ENCODE data around the gene MAP6D1.
"Not testable (repeated sequence)": the region's sequence is repeated elsewhere in the genome, so short reads cannot be mapped to it uniquely, and the experiment has no call there.

Gene MAP6D1

DNA sequence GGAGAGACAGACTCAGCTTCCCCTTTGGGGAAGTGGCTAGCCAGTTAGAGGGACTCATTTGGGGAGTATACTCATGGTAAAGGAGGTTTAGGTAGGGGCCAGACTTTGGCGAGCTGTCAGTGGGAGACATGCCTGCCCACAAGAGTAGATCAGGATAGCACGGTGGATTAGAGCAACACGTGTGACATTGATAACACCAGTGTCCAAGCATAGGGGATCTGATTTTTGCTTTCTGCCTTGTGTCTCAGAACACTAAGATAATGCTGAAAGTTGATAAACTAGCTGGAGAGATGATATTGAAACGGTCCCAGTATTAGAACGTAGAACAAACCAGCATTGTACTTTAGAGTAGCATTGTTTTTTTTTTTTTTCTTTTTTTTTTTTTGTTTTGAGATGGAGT lies 25.9 kb downstream of the MAP6D1 start:
- DNase-seq (ENCODE audit: low read depth in 2 of 2): no peak

DNA sequence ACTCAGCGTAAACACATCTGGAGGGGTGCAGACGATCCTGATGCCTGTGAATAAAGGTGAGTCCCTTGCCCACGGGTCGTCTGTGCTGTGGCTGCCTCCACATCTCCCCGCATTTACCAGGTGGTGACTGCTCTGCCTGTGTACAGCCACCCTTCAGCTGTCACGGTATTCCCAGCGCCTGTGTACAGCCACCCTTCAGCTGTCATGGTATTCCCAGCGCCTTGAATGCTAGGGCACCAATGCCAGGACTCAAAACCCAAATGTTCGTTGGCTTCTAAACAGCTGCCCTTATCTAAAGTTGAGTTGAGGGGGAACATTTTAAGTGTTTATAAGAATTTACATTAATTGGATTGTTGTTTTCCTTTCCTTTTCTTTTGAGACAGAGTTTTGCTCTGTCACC lies 27.4 kb downstream of the MAP6D1 start:
- DNase-seq (ENCODE audit: low read depth in 2 of 2): no peak

DNA sequence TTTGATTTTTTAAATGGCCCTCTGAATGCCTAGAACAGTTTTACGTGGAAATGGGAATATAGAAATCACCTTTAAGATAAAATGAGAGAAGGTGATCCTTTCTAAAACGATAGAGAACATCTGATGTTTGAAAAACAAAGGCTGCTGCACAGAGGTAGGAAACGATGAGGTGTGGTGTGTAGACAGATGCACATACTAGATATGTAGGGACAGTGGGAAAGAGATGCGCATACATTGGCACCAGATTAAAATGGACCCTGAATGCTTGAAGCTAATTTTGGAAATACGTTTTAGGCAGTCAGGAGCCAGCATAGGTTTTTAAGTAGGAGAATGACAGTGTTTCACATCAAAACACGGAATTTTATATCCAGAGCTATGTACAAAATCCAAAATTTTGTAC lies 29.0 kb downstream of the MAP6D1 start:
- DNase-seq (ENCODE audit: low read depth in 2 of 2): no peak

DNA sequence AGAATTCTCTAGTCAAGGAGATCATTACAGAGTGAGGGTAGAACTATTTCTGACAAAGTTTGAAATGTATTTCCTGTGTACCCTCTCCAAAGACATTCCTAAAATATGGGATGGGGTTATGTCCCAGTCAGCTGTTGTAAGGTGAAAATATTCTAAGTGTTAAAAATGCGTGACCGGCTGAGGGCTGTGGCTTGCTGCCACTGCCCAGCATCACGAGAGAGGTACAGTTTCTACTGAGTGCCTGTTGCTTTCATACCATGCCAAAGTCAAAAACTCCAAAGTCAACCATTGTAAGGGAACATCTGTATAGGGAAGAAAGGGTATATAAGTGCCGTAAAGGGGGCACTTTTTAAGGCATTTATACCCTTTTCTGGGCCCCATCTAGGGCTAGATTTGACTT lies 30.9 kb downstream of the MAP6D1 start:
- no peak for DNase-seq (ENCODE audit: low read depth in 2 of 2)

DNA sequence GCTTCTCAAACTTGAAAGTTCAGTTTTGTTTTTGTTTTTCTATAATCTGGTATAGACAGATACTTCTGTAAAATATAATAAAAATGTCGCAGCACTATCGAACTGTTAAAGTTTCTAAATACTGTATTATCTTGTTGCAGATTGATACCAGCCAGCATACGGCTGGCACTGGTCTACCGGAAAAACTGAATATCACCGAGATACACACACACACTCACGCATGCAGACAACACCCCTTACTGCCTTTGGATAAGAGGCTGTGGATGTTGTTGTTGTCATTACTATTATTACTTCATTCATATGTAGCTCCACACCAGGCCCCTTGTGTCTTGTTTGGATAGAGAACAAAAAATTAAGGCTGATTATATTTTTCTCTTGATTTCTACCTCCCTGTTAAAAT lies 32.4 kb downstream of the MAP6D1 start:
- no peak for DNase-seq (ENCODE audit: low read depth in 2 of 2)

DNA sequence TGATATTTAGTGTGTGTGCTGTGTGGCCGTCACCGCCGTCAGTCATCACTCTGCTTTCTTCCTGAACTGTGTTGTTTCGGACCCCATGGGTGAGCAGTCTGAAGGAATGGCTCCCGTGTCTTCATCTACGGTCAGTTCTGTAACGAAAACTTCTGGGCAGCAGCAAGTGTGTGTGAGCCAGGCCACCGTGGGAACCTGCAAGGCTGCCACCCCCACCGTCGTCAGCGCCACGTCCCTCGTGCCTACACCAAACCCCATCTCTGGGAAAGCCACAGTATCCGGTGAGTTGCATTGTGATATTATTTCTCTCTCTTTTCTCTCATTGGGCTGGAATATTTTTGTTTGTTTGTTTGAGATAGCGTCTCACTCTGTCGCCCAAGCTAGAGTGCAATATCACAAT lies 34.7 kb downstream of the MAP6D1 start:
- DNase-seq (ENCODE audit: low read depth in 2 of 2): no peak

DNA sequence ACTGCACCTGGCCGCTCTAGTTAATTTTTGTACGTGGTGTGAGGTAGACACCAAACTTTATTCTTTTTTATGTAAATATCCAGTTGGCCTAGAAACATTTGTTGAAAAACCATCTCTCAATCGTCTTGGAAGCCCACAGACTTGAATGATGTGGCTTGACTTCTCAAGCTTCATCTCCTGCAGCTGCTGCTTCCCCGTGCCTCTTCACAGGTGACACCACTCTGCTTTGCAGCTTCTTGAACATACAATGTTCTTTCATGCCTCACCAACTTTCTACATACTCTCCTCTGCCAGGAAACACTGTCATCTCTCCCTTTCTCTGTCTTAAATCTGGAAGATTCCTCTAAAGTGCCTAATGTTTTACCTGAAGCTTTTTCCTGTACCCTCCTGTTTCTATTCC lies 35.6 kb downstream of the MAP6D1 start:
- no peak for DNase-seq (ENCODE audit: low read depth in 2 of 2)

DNA sequence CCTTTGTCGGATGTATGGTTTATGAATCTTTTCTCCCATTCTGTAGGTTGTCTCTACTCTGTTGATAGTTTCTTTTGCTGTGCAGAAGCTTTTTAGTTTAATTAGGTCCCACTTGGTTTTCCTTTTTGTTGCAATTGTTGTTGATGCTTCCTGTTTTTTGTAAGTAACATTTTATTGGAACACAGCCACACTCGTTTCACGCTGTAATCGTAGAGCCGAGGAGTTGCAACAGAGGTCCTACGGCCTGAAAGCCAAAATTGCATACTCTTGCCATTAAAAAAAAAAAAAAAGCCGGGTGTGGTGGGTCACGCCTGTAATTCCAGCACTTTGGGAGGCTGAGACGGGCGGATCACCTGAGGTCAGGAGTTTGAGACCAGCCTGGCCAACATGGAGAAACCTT lies 40.9 kb downstream of the MAP6D1 start:
- DNase-seq (ENCODE audit: low read depth in 2 of 2): not testable (repeated sequence)

DNA sequence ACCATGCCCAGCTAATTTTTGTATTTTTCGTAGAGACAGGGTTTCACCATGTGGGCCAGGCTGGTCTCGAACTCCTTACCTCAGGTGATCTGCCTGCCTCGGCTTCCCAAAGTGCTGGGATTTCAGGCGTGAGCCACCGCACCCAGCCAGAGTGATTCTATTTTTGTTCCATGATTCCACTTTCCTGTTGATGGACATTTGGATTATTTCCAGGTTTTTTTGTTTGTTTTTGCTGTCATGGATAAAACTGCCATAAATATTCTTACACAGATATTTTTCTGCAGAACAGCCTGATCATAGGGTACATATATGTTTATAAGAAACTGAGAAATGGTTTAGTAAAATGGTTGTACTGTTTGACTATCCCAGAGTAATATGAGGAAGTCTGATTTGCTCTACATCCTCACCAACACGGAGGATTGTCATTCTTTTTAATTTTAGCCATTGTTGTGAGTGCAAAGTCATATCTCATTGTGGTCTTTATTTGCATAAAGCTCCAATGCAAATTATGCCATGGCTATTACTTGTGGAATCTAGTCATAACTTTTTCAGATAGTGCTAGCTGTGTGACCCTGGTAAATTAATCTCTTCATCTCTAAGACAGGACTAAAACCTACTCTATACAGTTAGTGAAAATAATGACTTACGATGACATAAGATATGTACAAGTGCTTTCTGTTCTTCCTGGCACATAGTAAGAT lies 42.7 kb downstream of the MAP6D1 start:
- no peak for DNase-seq (ENCODE audit: low read depth in 2 of 2)

DNA sequence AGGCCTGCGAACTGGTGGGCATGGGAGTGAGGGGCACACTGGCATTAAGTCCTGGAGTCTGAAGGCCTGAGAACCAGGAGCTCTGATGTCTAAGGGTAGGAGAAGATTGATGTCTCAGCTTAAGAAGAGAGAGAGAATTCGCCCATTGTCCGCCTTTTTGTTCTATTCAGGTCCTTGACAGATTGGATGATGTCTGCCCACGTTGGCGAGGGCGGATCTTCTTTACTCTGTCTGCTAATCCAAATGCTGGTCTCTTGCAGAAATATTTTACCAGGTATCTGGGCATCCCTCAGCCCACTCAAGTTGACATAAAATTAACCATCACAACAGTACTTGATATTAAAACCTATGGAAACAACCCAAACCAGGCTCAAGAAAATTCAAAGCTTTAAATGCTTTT lies 44.1 kb downstream of the MAP6D1 start:
- DNase-seq (ENCODE audit: low read depth in 2 of 2): no peak

DNA sequence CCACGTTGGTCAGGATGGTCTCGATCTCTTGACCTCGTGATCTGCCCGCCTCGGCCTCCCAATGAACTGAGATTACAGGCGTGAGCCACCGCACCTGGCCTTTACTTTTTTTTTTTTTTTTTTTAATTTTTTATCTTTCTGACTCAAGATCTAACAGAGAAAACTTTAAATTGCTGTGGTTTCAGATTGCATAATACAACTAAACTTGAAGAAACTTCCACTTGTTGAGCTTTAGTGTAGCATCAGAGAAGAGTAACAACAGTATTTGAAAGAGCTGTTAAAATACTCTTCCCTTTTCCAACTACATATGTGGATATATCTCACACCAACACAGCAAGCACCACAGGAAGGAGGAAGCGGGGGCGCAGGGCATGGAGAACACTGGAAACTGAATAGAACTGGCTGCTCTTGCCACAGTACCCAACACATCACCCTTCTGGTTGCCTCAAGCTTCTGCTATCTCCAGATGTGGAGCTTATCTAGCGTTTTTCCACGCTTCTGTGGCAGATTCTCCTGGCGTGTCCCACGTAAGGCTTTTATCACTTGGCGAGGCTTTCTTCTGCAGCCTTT lies 45.4 kb downstream of the MAP6D1 start:
- DNase-seq (ENCODE audit: low read depth in 2 of 2): no peak

DNA sequence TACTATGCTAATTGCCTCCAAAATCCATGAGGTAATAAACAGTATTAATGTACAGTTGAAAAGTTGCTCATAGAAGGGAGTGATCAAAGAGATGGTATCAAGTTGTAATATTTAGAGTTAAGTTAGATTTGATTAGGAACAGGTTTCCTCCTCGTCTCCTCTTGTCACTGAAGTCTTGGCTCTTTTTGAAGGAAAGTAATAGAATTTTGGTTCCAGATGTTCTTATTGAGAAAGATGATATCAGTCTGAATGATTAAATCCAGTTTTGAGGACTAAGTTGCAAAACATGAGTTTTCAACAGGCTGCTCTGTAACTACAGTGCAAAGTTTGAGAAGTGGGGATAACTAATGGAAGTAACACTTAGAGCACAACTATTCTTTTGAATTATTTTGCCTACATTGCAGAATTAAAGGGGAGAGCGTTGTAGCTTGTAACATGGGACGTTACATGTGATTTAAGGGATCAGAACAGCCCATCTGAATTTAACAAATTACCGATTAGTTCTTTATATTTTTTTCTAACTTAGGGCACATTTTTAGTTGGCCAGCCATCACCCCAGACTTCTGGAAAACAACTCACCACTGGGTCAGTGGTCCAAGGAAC lies 48.3 kb downstream of the MAP6D1 start:
- DNase-seq (ENCODE audit: low read depth in 2 of 2): no peak

DNA sequence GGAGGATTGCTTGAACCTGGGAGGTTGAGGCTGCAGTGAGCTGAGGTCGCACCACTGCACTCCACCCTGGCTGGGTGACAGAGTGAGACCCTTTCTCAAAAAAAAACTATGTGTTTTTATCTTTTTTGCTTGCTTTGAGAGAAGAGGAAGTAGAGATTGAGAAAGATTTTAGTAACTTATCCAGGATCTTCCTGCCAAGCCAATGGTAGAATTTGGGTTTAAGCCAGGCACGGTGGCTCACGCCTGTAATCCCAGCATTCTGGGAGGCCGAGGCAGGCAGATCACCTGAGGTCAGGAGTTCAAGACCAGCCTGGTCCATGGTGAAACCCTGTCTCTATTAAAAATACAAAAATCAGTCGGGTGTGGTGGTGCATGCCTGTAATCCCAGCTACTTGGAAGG lies 48.9 kb downstream of the MAP6D1 start:
- not testable (repeated sequence) for DNase-seq (ENCODE audit: low read depth in 2 of 2)

DNA sequence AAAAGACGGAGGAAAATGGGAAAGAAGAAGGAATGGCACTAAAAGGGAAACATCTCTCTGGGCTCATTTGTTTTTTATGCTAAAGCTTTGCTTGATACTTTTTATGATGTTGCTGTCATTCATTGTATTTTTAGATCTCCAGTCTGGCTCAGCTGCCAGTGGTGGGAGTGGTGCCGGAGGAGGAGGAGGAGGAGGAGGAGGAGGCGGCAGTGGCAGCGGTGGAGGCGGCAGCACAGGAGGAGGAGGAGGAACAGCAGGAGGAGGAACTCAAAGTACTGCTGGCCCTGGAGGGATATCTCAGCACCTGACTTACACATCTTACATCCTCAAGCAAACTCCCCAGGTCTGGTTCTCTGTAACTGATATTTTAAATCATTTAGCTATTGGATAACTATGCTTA lies 49.6 kb downstream of the MAP6D1 start:
- no peak for DNase-seq (ENCODE audit: low read depth in 2 of 2)

DNA sequence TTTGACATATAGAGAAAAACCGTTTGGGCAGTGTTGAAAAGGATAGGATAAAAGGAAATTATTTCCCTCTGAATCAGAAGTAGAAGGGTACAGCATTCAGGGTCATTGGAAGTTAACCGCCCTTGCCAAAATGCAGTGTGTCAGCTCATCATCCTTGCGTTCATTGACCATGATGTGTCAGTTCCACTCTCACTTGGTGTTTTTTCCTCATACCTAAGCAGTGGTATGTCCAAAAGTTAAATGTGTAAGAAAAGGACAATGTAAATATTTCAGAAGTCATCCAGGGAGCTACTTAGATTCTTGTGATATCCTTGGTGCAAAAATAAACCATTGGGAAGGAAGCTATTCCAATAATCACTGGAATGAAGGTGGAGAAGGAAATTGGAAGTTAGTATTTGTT lies 50.7 kb downstream of the MAP6D1 start:
- DNase-seq (ENCODE audit: low read depth in 2 of 2): no peak

DNA sequence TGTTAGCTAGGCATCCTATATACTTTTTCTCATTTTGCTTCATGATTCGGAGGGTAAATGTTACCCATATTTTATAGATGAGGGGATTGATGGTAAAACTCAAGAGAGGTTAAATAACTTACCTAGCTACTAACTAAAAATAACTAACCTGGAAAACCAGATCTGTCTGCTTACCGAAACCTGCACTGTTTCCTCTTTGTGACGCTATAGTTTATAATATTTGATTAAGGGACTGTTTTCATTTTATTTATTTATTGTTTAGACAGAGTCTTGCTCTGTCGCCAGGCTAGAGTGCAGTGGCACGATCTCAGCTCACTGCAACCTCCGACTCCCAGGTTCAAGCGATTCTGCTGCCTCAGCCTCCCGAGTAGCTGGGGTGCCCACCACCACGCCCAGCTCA lies 55.9 kb downstream of the MAP6D1 start:
- no peak for DNase-seq (ENCODE audit: low read depth in 2 of 2)

DNA sequence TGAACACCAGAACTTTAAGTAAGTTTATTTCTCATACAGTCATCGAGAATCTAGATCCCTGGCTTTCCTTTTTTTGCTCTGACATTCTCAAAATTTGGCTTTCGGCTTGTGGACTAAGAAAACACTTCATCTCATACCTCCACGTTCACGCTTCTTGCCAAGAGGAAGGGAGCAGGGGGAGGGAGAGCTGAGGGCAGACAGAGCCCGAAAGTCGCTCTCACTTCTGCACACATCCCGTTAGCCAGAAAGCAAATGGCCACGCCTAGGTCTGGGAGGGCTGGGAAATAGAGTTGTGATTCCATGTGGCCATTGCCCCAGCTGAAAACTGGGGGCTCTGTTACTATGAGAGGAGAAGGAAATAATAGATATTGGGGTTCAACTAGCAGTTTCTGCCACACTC lies 57.3 kb downstream of the MAP6D1 start:
- DNase-seq (ENCODE audit: low read depth in 2 of 2): no peak

DNA sequence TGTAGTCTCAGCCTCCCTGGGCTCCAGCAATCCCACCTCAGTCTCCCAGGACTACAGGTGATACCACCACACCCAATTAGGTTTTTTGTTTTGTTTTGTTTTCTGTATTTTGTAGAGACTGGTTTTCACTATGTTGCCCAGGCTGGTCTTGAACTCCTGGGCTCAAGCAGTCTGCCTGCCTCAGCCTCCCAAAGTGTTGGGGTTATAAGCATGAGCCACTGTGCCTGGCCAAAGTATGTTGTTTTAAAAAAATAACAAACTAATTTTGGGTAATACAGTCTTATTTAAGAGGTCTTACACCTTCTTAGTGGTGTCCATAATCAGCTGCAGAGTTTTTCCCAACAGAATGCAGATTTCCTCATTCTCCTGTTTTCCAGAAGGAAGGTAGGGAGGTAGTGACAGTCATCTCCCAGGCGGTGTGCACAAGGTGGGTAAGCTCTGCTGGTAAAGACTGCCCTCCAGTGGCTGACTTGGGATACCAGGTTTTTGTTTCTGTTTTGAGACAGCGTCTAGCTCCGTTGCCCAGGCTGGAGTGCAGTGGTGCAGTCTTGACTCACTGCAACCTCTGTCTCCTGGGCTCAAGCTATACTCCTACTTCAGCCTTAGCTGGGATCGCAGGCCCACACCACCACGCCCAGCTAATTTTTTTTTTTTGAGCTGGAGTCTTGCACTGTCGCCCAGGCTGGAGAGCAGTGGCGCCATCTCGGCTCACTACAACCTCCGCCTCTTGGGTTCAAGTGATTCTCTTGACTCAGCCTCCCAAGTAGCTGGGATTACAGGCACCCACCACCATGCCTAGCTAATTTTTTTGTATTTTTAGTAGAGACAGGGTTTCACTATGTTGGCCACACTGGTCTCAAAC lies 58.4 kb downstream of the MAP6D1 start:
- peak; percentile 50 to 59 for DNase-seq (ENCODE audit: low read depth in 2 of 2)

DNA sequence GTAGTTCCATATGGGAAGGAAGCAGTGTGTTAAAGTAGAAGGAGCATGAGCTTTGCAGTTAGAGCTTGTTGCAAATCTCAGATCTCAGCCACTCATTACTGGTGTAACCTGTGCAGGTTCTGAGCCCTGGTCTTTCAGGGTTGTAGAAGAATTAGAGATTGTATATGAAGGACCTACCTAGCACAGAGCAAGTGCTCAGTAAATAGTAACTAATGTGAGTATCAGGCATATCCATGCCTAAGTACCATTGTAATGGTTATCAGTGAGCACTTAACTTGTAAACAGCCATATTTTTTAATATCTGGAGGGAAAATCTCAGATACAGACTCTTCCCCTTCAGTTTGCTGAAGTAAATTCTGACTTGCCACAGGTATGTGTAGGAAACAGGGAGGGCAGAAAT lies 59.3 kb downstream of the MAP6D1 start:
- no peak for DNase-seq (ENCODE audit: low read depth in 2 of 2)
